IPS-NIHi7 (cell line): ENCODE measurements around the gene GRHPR.

ENCODE experiments used
- DNase-seq: peaks from one replicate; pipeline ENCODE4 v3.0.0; 2012; ENCODE audit warnings: mixed read lengths; ENCODE audit errors: extremely low spot score

The GRHPR gene

DNA sequence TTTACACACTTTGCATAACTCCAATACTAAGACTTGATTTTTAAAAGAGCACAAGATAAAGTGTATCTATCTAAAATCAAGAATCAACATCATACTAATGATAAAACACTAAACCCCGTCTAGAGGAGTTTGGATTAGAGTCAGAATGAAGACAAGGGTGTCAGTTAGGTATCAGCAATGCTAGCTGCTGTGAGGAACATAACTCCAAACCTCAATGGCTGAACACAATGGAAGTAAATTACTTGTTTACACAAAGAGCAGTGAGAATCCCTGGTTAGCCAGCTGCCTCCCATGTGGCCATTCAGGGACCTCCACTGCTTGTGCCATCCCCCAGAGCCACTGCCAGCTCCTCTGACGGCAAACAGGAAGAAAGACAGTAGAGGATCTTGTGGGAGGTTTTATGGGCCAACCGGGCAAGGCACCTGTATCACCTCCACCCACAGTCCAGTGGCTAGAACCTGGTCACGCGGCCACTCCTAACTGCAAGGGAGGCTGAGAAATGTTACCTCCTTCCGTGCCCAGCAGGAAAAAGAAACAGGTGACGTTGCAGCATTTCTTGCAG is 24.0 kb upstream of the GRHPR start:
- no peak for DNase-seq

DNA sequence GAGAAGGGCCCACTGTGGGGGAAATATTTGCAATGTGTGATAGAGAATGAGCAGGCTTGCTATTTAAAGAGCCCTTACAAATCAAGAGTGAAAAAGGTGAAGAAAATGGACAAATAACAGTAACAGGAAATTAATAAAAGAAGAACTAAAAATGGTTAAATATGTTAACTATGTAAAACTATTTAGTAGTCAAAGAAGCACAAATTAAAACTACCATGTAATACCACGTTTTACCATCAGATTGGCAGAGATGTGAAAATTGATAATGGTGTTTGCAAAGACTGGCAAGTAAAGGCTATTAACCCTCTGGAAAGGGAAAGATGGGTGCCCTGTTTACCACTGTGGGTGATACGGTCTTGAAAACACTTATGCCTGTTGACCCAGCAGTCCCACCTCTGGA is 23.2 kb upstream of the GRHPR start:
- DNase-seq, result no peak

DNA sequence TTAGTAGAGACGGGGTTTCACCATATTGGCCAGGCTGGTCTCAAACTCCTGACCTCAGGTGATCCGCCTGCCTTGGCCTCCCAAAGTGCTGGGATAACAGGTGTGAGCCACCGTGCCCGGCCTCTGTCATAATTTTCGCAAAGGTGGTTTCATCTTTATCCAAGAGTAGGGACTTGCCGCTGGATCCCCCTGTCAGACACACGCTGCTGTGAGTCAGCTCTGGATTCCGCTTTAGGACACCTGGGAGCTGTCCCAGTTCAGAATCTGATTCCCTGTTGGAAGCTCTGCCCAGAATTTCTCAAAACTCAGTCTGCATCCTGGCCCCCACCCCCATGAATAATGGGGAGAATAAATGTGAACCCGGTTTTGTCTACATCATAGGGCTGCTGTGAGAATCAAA is 17.9 kb upstream of the GRHPR start:
- DNase-seq, result no peak

DNA sequence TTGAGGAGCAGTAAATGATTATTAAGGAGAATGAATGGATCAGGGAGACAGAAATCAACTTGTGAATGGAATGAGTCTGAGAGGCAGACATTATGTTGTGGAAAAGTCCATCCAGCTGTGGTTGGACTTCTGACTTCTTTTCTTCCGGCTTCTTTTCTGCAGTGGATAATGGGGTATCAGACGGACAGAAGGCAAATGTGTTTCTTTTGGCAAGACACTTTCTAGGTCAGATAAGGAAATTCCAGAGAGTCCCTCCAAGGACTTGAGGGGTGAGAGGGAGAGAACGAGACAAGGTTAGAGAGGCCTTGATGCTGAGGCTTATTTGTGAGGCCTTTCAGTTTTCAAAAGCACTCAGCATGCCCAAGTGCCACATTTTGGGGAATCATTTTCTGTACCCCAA is 17.1 kb upstream of the GRHPR start:
- no peak for DNase-seq

DNA sequence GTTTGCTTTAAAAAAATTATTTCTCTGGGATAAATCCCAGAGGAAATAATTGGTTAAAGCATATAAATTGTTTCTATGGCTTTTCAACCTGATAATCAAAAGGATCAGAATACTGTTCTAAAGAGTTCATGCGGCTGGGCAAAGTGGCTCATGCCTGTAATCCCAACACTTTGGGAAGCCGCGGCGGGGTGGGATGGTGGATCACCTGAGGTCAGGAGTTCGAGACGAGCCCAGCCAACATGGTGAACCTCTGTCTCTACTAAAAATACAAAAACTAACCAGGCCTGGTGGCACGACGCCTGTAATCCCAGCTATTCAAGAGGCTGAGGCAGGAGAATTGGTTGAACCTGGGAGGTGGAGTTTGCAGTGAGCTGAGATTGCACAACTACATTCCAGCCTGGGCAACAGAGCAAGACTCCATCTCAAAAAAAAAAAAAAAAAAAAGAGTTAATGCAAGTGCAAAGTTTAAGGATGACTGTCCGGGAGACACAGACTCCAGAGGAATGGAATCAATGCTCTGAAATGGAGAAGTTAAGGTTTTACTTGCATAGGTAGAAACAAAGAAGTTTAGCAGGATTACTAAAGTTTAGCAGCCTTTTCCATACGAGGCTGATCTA is 16.6 kb upstream of the GRHPR start:
- no peak for DNase-seq

DNA sequence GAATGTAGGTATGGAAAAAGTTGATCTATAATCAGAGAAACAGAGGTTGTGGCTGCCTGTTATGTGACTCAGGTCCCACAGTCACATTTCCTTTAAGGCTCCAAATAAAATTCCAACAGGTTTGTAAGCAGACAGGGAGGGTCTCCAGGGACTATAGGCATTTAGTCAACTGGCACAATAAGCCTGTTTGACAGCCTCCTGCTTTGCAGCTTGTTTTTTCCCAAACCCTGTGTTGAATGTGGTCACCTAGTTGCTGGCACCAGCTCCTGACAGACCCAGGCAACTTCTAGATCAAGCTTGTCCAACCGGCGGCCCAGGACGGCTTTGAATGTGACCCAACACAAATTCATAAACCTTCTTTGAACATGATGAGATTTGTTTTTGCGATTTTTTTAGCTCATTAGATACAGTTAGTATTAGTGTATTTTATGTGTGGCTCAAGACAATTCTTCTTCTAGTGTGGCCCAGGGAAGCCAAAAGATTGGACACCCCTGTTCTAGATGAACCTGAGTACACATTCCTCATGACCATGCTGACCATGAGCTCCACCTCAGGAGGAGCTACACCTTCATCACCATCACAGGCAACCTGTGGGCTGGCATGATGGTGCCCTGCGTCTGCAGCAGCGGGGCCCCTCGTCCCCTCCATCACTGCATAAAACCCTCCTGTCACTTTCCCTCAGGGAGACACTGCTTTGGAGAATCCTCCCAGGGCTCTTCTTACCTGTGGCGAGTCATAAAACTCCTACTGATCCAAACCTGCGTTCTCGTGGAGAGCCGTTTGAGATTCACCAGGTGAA is 15.7 kb upstream of the GRHPR start:
- DNase-seq, result no peak

DNA sequence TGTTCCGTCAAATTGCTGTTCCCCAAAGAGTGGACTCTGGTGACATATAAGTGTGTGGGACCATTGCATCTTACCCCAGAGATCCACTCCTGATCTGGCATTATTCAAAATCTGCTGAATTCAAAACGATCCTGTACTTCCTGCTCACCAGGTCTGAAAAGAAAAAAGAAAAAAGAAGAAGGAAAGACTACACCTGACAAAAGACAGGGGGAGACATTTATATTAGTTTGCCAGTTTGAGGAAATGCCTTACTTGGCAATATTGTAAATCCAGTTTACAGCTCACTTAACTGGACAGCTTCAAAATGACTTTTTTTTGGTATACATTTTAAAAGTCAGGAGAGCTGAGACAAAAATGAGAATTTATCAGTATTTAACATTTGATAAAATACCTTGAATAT is 15.0 kb upstream of the GRHPR start:
- DNase-seq, result no peak

DNA sequence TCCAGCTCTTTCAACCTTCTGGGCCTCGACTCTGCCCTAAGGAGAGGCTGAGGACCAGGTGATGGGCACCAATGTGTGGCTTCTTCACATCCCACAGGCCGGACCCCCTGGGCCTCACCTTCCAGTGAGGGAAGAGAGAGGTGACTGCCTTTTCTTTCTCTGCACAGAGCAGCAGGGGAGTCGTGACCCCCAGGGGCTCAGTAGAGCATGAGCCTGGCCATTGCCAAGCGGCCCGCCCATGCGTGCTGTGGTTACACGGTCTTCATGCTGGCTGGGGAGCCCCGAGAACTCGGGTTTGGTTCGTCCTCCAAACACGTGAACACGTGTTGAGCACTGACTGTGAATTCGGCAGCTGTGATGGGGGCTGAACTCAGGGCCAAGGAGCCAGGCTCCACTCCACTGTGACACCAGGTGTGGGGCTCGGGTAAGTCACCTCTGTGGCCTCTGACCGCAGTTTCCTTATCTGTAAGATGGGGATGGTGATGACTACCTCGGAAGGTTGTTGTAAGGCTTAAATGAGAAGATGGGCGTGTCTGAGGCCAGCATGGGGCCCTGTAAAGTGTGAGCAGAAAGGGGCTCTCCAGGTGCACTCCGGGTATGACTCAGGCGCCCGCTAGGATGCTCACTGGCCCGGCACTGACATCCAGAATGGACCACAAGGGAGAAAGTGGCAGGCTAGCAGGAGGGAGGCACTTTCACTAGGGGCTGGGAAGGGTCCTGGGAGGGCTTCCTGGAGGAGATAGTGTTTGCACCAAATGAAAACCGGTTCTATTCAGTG is 13.4 kb upstream of the GRHPR start:
- DNase-seq, result no peak

- DNase-seq, result no peak
Measured at GRCh38 chr9:37410354-37410861, 12.1 kb upstream of the GRHPR start.

DNA sequence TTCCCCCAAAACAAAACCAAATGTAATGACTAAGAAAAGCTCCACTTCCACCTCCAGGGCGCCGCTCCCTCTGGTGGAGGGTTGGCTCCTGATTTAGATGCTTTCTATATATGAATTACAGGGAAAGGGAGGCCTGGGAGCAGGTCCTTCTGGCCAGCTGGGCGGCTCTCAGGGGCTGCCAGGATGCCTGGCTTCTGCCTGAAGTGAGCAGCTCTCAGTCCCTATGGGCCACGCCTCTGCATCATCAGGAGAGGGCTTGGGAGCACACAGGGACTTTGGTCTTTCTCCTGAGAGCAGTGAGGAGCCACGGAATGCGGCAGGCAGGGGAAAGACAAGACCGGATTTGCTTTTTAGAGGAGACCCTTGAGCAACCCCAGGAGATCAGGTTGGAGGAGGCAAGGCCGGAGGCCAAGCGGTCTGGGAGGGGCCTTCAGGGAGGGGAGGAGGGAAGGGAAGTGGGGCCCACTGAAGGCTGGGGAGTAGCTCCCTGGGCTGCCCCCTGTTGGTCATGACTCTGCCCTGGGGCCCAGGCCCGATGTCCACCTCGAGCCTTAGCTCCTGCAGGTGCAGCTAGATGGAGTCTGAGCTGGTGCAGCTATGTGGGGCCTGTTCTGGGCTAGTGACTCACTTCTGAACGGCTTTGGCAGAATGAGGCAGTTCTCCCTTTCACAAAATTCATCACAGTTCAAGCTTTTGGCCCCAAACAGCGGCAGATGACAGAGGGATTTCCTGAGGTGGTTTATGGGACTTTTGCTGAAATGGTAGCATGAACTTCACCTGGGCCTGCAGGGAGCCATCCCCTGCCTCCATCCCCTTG is 11.3 kb upstream of the GRHPR start:
- peak; percentile 56 for DNase-seq

GRCh38 chr9:37412431-37413151 is 9.9 kb upstream of the GRHPR start:
- DNase-seq, result no peak

GRCh38 chr9:37413311-37413710 is 9.2 kb upstream of the GRHPR start:
- DNase-seq, result no peak

DNA sequence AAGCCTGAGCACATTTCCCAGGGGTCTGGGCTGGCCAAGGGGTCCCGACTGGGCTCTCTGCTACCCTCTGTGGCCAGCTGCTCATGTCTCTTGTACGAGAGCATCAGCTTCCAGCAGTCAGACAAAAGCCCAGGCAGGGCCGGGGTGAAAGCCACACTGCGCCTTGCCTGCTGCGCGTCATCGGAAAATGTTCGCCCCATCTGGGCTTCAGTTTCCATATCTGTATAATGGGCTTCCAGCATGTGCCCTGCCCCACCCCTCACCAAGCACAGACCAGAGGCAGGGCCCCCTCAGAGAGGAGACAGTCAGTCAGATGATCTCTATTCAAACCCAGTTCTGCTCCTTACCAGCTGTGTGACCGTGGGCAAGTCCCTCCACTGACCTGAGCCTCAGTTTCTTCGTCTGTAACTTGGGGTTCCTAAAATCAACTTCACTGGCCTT is 8.0 kb upstream of the GRHPR start:
- no peak for DNase-seq

- peak; percentile 73 for DNase-seq
Measured at GRCh38 chr9:37415011-37415719, 7.3 kb upstream of the GRHPR start.

- DNase-seq, result no peak
Measured at GRCh38 chr9:37417252-37417803, 5.2 kb upstream of the GRHPR start.

DNA sequence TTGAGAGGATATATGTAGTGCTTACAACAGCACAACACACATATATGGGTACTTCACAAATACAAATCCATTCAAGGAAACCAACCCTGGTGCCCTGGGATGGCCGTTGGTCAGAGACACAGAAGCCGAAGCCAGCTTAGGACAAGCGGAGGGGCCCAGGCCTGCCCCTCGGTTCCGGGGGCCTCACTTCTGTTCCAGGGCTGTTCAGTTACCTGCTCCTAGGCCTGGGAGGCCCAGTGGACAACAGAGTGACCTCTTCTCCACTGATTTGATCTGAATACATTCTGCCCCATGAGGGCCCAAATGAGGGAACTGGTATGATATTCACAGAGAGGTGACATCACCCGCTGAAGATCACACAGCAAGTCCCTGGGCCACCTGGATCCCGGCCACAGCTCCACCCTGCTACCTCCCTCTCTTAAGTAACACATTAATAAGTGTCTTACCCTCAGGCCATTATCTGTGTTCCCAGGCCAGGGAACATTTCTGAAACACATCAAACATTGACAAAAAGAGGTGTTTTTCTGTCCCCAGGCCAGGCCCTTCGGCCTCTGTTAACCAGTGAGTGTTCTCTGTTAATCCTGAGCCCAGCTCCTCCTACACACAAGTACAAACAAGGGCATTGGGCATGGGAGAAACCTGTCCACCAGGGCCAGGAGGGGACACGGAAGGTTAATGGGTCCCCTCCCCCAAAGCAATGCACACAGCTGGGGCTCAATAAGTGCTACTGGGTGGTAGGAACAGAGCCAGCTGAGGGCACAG is 4.5 kb upstream of the GRHPR start:
- DNase-seq, result no peak

DNA sequence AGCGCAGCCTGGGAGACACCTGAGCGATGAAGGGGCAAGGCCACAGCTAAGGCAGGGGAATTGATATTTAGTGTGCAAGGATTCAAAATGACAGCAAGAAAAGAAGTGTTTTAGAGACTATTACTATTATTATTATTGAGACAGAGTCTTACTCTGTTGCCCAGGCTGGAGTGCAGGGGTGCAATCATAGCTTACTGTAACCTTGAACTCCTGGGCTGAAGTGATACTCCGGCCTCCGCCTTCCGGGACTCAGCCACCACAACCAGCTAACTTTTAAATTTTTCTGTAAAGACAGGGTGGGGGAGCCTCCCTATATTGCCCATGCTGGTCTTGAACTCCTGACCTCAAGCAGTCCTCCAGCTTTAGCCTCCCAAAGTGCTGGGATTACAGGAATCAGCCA is 3.3 kb upstream of the GRHPR start:
- no peak for DNase-seq

DNA sequence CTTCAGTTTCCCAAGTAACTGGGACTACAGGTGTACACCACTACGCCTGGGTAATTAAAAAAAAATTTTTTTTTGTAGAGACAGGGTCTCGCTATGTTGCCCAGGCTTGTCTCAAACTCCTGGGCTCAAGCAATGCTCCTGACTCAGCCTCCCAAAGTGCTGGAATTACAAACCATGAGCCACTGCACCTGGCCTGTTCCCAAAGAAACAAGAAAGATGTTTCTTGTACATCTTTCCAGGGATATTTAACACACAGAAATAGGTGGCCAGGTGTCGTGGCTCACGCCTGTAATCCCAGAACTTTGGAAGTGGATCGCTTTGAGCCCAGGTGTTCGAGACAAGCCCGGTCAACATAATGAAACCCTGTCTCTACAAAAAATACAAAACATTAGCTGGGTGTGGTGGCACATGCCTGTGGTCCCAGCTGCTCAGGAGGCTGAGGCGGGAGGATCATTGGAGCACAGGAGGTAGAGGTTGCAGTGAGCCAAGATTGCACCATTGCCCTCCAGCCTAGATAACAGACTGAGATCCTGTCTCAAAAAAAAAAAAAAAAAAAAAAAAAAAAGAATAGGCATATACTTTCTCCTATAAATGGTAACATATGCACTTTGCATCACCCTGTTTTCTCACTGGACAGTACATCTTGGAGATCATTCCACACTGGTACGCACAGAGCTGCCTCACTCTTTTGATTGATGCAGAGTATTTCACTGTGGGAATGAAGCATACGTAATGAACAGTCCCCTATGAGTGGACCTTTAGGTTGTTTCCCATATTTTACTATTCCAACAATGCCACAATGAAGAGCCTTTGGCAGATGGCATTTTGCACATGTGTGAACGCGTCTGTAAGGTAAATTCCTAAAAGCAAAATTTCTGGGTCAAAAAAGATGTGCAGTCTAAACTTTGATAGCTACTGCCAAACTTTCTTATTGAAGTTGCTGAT is 2.0 kb upstream of the GRHPR start:
- DNase-seq, result no peak
